CD4-positive, alpha-beta T cell (primary cell): ENCODE measurements around the gene LEPROT. TPM values are rescaled to one million over a fixed set of nuclear protein-coding genes. Genes with fewer than 3 reads are reported as not detected.

Source experiments
- ATAC-seq: fragments of 200-7000 bp; cut with Tn5 transposase; one replicate; pipeline ENCODE4 v1.10.0; 2022; ENCODE audit warnings: mild to moderate bottlenecking; ENCODE audit not compliant: poor library complexity
- CTCF ChIA-PET: fragments of 350-600 bp; sonication (Branson Sonifier 250); formaldehyde crosslinking; loops from one replicate; lab custom pipeline; 2021; ENCODE audit warnings: antibody characterized with exemption, inconsistent platforms; lab: Charles Lee
- POLR2A ChIA-PET: fragments of 350-600 bp; sonication (Branson Sonifier 250); formaldehyde crosslinking; loops from one replicate; lab custom pipeline; 2021; ENCODE audit warnings: antibody characterized with exemption, inconsistent platforms; lab: Charles Lee
- DNase-seq, 14 experiments: peaks; one replicate each; pipeline ENCODE4 v3.0.0-alpha.2; 2013 to 2020; ENCODE audit warnings: mixed read lengths in 2 of 14
- H3K27ac ChIP-seq, 2 donors: one replicate each; pipeline versions ENCODE4 v1.5.1 to v1.7.0; 2013; ENCODE audit warnings: low read length in 2 of 2, low read depth in 1 of 2, mild to moderate bottlenecking in 1 of 2
- H3K27me3 ChIP-seq, 2 experiments: 1 replicate in 1 of 2; 2 replicates in 1 of 2; pipeline versions ENCODE4 v1.6.1 to v1.7.0; 2013; ENCODE audit warnings: low read length in 2 of 2, control low read depth in 1 of 2, mild to moderate bottlenecking in 1 of 2, moderate library complexity in 1 of 2; ENCODE audit not compliant: insufficient read depth in 2 of 2, control insufficient read depth in 1 of 2
- H3K36me3 ChIP-seq: one replicate; pipeline ENCODE4 v1.6.1; 2013; ENCODE audit warnings: low read length, control low read depth; ENCODE audit not compliant: insufficient read depth
- H3K4me1 ChIP-seq: one replicate; pipeline ENCODE4 v1.6.1; 2013; ENCODE audit warnings: low read length, control low read depth; ENCODE audit not compliant: insufficient read depth
- H3K4me3 ChIP-seq: one replicate; pipeline ENCODE4 v1.5.1; 2013; ENCODE audit warnings: mild to moderate bottlenecking, low read length, moderate library complexity
- H3K9me3 ChIP-seq, 2 experiments: 1 replicate in 1 of 2; 2 replicates in 1 of 2; pipeline versions ENCODE4 v1.6.1 to v1.7.0; 2013; ENCODE audit warnings: low read length in 2 of 2, mild to moderate bottlenecking in 2 of 2, control low read depth in 1 of 2, moderate library complexity in 1 of 2; ENCODE audit not compliant: control insufficient read depth in 1 of 2, insufficient read depth in 1 of 2
- H3K27ac Mint-ChIP-seq: one replicate; pipeline ENCODE4 v1.8.0; 2020; ENCODE audit warnings: mixed read lengths
- H3K27me3 Mint-ChIP-seq: one replicate; pipeline ENCODE4 v1.8.0; 2021; ENCODE audit warnings: mixed read lengths
- H3K36me3 Mint-ChIP-seq: one replicate; pipeline ENCODE4 v1.8.0; 2021; ENCODE audit warnings: low read depth, mixed read lengths
- H3K4me1 Mint-ChIP-seq: one replicate; pipeline ENCODE4 v1.8.0; 2021; ENCODE audit warnings: low read depth, mixed read lengths
- H3K4me3 Mint-ChIP-seq: one replicate; pipeline ENCODE4 v1.8.0; 2020; ENCODE audit warnings: mild to moderate bottlenecking, mixed read lengths
- H3K9me3 Mint-ChIP-seq: one replicate; pipeline ENCODE4 v1.8.0; 2020; ENCODE audit warnings: mixed read lengths
- intact Hi-C, 2 experiments: fragments of 100-400 bp; cut with DNase I in 1 of 2; cut with micrococcal nuclease in 1 of 2; formaldehyde crosslinking; loops; one replicate each; pipeline versions ENCODE4 v1.15.1 to v1.9.0; 2023 to 2025; cut with DNase I, micrococcal nuclease
- total RNA-seq, 174 experiments: library from RNA in 2 of 174; stranded (reverse) in 2 of 174; gene quantifications; one replicate each; pipeline ENCODE4 v1.2.3 and lab custom pipeline; 2021 to 2026
- TF ChIP-seq, protein P1 (sequence below): fragments of 200-600 bp; IDR thresholded peaks from one replicate; pipeline ENCODE4 v1.8.0; 2022; ENCODE audit warnings: antibody characterized with exemption, mild to moderate bottlenecking

The LEPROT gene
- total RNA-seq, 2 experiments from 2014 or later, result 20.2 to 23.9 TPM

- H3K36me3 Mint-ChIP-seq, result no peaks in the 10 kb centered on the region
- Histone ChIP-seq H3K27me3 (no peaks in the 10 kb centered on the region), H3K4me1 (no peaks in the 10 kb centered on the region), H3K36me3 (no peaks in the 10 kb centered on the region), H3K4me3 (no peak overlapping the region), H3K9me3 (no peaks in the 10 kb centered on the region), H3K27ac (no peak overlapping the region)
- TF ChIP-seq, protein P1, sequence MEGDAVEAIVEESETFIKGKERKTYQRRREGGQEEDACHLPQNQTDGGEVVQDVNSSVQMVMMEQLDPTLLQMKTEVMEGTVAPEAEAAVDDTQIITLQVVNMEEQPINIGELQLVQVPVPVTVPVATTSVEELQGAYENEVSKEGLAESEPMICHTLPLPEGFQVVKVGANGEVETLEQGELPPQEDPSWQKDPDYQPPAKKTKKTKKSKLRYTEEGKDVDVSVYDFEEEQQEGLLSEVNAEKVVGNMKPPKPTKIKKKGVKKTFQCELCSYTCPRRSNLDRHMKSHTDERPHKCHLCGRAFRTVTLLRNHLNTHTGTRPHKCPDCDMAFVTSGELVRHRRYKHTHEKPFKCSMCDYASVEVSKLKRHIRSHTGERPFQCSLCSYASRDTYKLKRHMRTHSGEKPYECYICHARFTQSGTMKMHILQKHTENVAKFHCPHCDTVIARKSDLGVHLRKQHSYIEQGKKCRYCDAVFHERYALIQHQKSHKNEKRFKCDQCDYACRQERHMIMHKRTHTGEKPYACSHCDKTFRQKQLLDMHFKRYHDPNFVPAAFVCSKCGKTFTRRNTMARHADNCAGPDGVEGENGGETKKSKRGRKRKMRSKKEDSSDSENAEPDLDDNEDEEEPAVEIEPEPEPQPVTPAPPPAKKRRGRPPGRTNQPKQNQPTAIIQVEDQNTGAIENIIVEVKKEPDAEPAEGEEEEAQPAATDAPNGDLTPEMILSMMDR, result no peak
- ATAC-seq, result no peak
- POLR2A ChIA-PET, result no interaction called here
- DNase-seq, result no peak
- H3K27me3 Mint-ChIP-seq, result no peaks in the 10 kb centered on the region
- H3K27ac Mint-ChIP-seq, result no peak overlapping the region
- H3K4me3 Mint-ChIP-seq, result no peak overlapping the region
- intact Hi-C loops, result no loop called here
- H3K4me1 Mint-ChIP-seq, result no peaks in the 10 kb centered on the region
- CTCF ChIA-PET, result no interaction called here
- no peaks in the 10 kb centered on the region for H3K9me3 Mint-ChIP-seq
Measured at GRCh38 chr1:65401612-65402011, 18.9 kb upstream of the LEPROT start.

GRCh38 chr1:65404941-65405340 lies 15.5 kb upstream of the LEPROT start:
- Mint-ChIP-seq H3K27ac (no peak overlapping the region), H3K4me1 (no peaks in the 10 kb centered on the region), H3K36me3 (no peaks in the 10 kb centered on the region), H3K4me3 (no peak overlapping the region), H3K9me3 (no peaks in the 10 kb centered on the region), H3K27me3 (no peaks in the 10 kb centered on the region)
- ChIA-PET CTCF (no interaction called here), POLR2A (no interaction called here)
- no peaks in the 10 kb centered on the region for H3K36me3 ChIP-seq
- no peak overlapping the region for H3K4me3 ChIP-seq
- H3K4me1 ChIP-seq, result no peaks in the 10 kb centered on the region
- ATAC-seq, result no peak
- no peak for DNase-seq
- no peak overlapping the region for H3K27ac ChIP-seq
- TF ChIP-seq, protein P1, result no peak
- H3K9me3 ChIP-seq, result no peaks in the 10 kb centered on the region
- intact Hi-C loops, result no loop called here
- H3K27me3 ChIP-seq, result no peaks in the 10 kb centered on the region

GRCh38 chr1:65407877-65408276 lies 12.6 kb upstream of the LEPROT start:
- Mint-ChIP-seq H3K27ac (no peak overlapping the region), H3K9me3 (no peaks in the 10 kb centered on the region), H3K36me3 (peaks cover 4% of the 10 kb centered on the region), H3K4me1 (no peaks in the 10 kb centered on the region), H3K27me3 (peaks cover 19% of the 10 kb centered on the region), H3K4me3 (no peak overlapping the region)
- no peaks in the 10 kb centered on the region for H3K4me1 ChIP-seq
- ATAC-seq (no peak), DNase-seq (no peak)
- H3K27ac ChIP-seq, result no peak overlapping the region
- no peaks in the 10 kb centered on the region for H3K36me3 ChIP-seq
- ChIA-PET POLR2A (no interaction called here), CTCF (no interaction called here)
- H3K27me3 ChIP-seq, result no peaks in the 10 kb centered on the region
- intact Hi-C loops, result no loop called here
- no peak overlapping the region for H3K4me3 ChIP-seq
- TF ChIP-seq, protein P1, result no peak
- no peaks in the 10 kb centered on the region for H3K9me3 ChIP-seq
